ENCODE measurements around the gene ASIC4. TPM values are rescaled to one million over a fixed set of nuclear protein-coding genes. Genes with fewer than 3 reads are reported as not detected.

ASIC4 gene
- polyA plus RNA-seq, 1 experiment = not detected

DNA sequence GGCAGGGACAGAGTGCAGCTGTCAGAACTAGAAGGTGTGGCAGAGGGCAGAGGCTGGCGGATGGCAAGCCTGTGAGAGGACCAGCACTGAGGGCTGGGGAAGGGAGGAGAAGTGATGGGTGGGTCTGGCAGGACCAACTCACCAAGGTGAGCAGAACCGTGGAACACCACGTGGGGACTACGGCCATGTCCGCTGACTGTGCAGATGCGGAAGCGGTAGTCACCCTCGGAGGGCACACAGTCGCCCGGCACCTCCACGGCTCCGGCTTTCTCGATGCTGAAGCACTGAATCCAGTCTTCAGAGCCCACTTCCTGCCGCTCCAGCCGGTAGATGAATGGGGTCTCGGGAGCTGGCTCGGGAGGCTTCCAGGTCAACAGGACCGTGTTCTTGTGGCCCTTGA is 52.8 kb downstream of the ASIC4 start:
- H3K27ac ChIP-seq (ENCODE audit: low read depth, low read length) = no peak overlapping the region
- DNase-seq (ENCODE audit: low read depth, low spot score) = no peak
- peaks cover 4% of the 10 kb centered on the region; the same call in 1 of the 2 replicates for H3K9me3 ChIP-seq (ENCODE audit: control insufficient read depth, insufficient read depth, low read length)
- H3K27me3 ChIP-seq (ENCODE audit: control insufficient read depth, insufficient read depth, low read length) = no peaks in the 10 kb centered on the region
- no peak overlapping the region for H3K4me3 ChIP-seq (ENCODE audit: low read depth, low read length)
- POLR2A ChIA-PET = no interaction called here
- CTCF ChIA-PET = no interaction called here
- TF ChIP-seq, protein P1, sequence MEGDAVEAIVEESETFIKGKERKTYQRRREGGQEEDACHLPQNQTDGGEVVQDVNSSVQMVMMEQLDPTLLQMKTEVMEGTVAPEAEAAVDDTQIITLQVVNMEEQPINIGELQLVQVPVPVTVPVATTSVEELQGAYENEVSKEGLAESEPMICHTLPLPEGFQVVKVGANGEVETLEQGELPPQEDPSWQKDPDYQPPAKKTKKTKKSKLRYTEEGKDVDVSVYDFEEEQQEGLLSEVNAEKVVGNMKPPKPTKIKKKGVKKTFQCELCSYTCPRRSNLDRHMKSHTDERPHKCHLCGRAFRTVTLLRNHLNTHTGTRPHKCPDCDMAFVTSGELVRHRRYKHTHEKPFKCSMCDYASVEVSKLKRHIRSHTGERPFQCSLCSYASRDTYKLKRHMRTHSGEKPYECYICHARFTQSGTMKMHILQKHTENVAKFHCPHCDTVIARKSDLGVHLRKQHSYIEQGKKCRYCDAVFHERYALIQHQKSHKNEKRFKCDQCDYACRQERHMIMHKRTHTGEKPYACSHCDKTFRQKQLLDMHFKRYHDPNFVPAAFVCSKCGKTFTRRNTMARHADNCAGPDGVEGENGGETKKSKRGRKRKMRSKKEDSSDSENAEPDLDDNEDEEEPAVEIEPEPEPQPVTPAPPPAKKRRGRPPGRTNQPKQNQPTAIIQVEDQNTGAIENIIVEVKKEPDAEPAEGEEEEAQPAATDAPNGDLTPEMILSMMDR (IDR thresholded peaks at IDR 0.05; ENCODE audit: low read depth, low read length) = no peak

DNA sequence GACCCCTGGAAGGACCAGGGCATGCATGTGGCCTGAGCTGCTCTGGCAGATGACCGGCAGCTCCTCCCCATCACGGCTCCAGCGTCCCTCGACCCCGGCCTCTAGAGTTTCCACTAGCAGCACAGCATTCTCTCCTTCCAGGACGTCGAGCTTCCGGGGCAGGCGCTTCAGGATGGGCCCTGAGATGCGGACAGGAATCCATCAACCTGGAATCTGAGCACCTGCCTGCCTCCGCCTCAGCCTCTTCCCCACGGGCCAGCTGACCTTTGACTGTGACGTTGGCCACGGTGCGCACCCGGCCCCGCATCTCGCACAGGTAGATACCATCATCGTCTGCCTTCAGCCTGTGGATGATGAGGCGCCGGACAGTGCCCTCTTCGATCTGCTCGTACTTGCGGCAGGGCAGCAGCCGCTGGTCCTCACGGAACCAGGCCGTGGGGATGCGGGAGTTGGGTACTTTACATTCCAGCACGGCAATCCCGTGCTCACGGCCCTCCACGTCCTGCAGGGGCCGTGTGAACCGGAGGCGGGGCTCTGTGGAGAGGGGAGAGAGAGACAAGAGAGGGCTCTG is 53.6 kb downstream of the ASIC4 start:
- TF ChIP-seq, protein P1 (IDR thresholded peaks at IDR 0.05; ENCODE audit: low read depth, low read length) = no peak
- DNase-seq (ENCODE audit: low read depth, low spot score) = no peak
- POLR2A ChIA-PET = no interaction called here

DNA sequence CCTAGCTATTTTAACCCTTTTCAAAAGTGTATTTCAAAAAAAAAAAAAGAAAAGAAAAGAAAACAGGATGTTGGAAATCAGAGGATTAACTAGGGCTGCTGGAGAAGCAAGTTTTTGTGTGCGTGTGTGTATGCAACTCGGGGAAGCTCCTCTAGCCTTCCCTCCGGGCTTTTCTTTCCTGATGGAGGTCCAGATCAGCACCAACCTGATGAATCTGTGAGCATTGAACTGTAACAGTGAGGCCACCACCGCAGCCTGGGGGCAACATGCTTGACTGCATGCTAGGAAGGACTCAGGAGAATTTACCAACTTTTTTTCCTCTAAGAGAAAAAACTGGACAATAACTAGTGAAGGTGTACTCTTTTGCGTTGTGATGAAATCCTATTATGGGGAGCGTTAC is 54.8 kb downstream of the ASIC4 start:
- DNase-seq (ENCODE audit: low read depth, low spot score) = no peak
- POLR2A ChIA-PET = no interaction called here
- CTCF ChIA-PET = interaction anchor here (4.6 kb wide), 1 partner anchor 8 kb away, joined by 35 read pairs; no protein-coding TSS in a partner anchor

More for the DNA sequence above, 53.6 kb downstream of the ASIC4 start:
- Histone ChIP-seq H3K27ac (ENCODE audit: low read depth, low read length) (no peak overlapping the region), H3K27me3 (ENCODE audit: control insufficient read depth, insufficient read depth, low read length) (peaks cover 2% of the 10 kb centered on the region), H3K4me3 (ENCODE audit: low read depth, low read length) (no peak overlapping the region), H3K9me3 (ENCODE audit: control insufficient read depth, insufficient read depth, low read length) (peaks cover 4% of the 10 kb centered on the region; the same call in 1 of the 2 replicates)
- CTCF ChIA-PET = interaction anchor here (4.6 kb wide), 1 partner anchor 7 kb away, joined by 35 read pairs; no protein-coding TSS in a partner anchor

DNA sequence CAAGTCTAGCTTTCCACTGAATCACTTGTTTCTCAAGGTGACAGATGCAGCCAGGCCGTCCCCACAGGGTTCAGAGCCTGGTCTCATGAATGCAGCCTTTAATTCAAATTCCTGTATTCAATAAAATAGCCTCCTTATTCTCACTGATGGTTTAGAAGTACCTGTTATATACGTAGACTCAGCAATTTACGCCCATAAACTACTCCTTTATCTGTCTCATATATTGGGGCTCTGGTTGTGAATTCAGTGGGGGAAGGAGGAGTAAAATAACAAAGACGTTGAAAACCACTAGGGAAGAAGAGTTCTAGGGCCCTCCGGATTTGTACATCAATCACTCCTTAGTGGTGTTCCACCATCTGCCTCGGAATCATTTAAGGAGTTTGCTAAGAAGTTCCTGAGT is 55.4 kb downstream of the ASIC4 start:
- Histone ChIP-seq H3K27me3 (ENCODE audit: control insufficient read depth, insufficient read depth, low read length) (peaks cover 6% of the 10 kb centered on the region), H3K9me3 (ENCODE audit: control insufficient read depth, insufficient read depth, low read length) (peaks cover 4% of the 10 kb centered on the region; the same call in 1 of the 2 replicates), H3K27ac (ENCODE audit: low read depth, low read length) (no peak overlapping the region), H3K4me3 (ENCODE audit: low read depth, low read length) (peak overlapping the region; percentile 68; the same call in 1 of the 2 replicates)
- POLR2A ChIA-PET = no interaction called here
- TF ChIP-seq, protein P1 (IDR thresholded peaks at IDR 0.05; ENCODE audit: low read depth, low read length) = no peak
- CTCF ChIA-PET = interaction anchor here (4.6 kb wide), 1 partner anchor 9 kb away, joined by 35 read pairs; no protein-coding TSS in a partner anchor
- DNase-seq (ENCODE audit: low read depth, low spot score) = no peak

More for the DNA sequence above, 54.8 kb downstream of the ASIC4 start:
- TF ChIP-seq, protein P1 (IDR thresholded peaks at IDR 0.05; ENCODE audit: low read depth, low read length) = no peak
- Histone ChIP-seq H3K27me3 (ENCODE audit: control insufficient read depth, insufficient read depth, low read length) (peaks cover 2% of the 10 kb centered on the region), H3K9me3 (ENCODE audit: control insufficient read depth, insufficient read depth, low read length) (peaks cover 4% of the 10 kb centered on the region; the same call in 1 of the 2 replicates), H3K4me3 (ENCODE audit: low read depth, low read length) (no peak overlapping the region), H3K27ac (ENCODE audit: low read depth, low read length) (no peak overlapping the region)

DNA sequence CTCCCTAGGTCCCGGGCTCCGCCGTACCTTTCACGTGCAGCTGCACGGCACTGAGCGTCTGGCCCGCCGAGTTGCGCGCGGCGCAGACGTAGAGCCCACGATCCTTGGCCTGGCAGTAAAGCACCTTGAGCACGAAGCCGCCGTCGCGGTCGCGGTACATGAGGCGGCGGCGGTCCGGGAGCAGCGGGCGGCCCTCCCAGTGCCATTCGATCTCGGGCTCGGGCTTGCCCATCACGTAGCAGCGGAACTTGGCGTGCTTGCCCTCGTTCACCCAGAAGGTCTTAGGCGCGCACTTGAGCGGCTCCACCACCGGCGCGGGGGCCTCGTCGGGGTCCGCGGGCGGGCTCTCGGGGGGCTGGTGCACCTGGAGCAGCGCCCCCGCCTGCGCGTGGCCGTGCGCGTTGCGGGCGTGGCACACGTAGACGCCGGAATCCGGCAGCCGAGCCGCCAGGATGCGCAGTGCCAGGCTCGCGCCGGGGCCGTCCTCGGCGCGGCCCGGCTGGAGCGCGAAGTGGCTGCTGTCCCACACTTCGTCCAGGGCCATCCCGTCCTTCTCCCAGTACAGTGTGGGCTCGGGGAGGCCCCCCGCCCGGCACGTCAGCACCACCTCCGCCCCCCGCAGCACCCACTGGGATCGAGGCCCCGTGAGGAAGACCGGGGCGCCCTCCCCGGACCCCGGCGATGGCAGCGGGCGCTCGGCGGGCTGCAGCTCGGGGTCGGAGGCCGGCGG is 56.1 kb downstream of the ASIC4 start:
- DNase-seq (ENCODE audit: low read depth, low spot score) = no peak
- CTCF ChIA-PET = interaction anchor here (0.5 to 4.6 kb wide), 6 partner anchors 10 to 119 kb away, joined by 3 to 35 read pairs (median 5); no protein-coding TSS in a partner anchor
- TF ChIP-seq, protein P1 (IDR thresholded peaks at IDR 0.05; ENCODE audit: low read depth, low read length) = no peak
- POLR2A ChIA-PET = interaction anchor here (0.6 to 2.4 kb wide), 5 partner anchors 10 to 62 kb away, joined by 4 to 18 read pairs (median 10); partner anchors contain the start of genes CHPF, STK11IP and TMEM198
- Histone ChIP-seq H3K9me3 (ENCODE audit: control insufficient read depth, insufficient read depth, low read length) (peaks cover 4% of the 10 kb centered on the region; the same call in 1 of the 2 replicates), H3K27ac (ENCODE audit: low read depth, low read length) (no peak overlapping the region), H3K27me3 (ENCODE audit: control insufficient read depth, insufficient read depth, low read length) (peaks cover 10% of the 10 kb centered on the region), H3K4me3 (ENCODE audit: low read depth, low read length) (peak overlapping the region; percentile 68)

All from AG04450 (cell line).